Stomach (tissue), 4 donors: ENCODE data around the gene R3HDM4.

ENCODE experiments used
- CTCF ChIP-seq, 7 experiments: fragments of 450-650 bp in 4 of 7; fragments of 200-600 bp in 3 of 7; sonication (generic) in 3 of 7; IDR thresholded peaks; one replicate each; pipeline ENCODE4 v1.5.1; 2016 to 2019; ENCODE audit warnings: antibody characterized with exemption in 7 of 7, control low read depth in 2 of 7, mild to moderate bottlenecking in 1 of 7
- EP300 ChIP-seq: sonication (generic); formaldehyde crosslinking; IDR thresholded peaks from one replicate; pipeline ENCODE4 v1.6.1; 2017; ENCODE audit warnings: antibody characterized with exemption
- POLR2A ChIP-seq, 4 donors: fragments of 450-650 bp; IDR thresholded peaks; one replicate each; pipeline ENCODE4 v1.6.1; 2016; ENCODE audit warnings: antibody characterized with exemption in 4 of 4, control low read depth in 2 of 4, mild to moderate bottlenecking in 1 of 4, moderate library complexity in 1 of 4
- POLR2AphosphoS5 ChIP-seq, 3 donors: sonication (generic); formaldehyde crosslinking; IDR thresholded peaks; one replicate each; pipeline ENCODE4 v1.6.1; 2016; ENCODE audit warnings: antibody characterized with exemption in 3 of 3

- TF ChIP-seq CTCF (IDR thresholded peaks at IDR 0.05) (no peak), POLR2A (IDR thresholded peaks at IDR 0.05) (no peak), POLR2AphosphoS5 (IDR thresholded peaks at IDR 0.05) (no peak), EP300 (no peak)
Measured at GRCh38 chr19:881385-882071, 31.5 kb downstream of the R3HDM4 start.
